B cell (primary cell): Measurements from ENCODE around the gene RABL6. TPM values are rescaled to one million over a fixed set of nuclear protein-coding genes. Genes with fewer than 3 reads are reported as not detected.

Experiments used
- ATAC-seq: fragments of 200-7000 bp; cut with Tn5 transposase; one replicate; pipeline ENCODE4 v1.10.0; 2021; ENCODE audit warnings: low read depth, mild to moderate bottlenecking, moderate number of reproducible peaks, moderate library complexity
- CTCF ChIA-PET: fragments of 350-600 bp; sonication (Branson Sonifier 250); formaldehyde crosslinking; loops from one replicate; lab custom pipeline; 2021; ENCODE audit warnings: antibody characterized with exemption, inconsistent platforms; lab: Charles Lee
- POLR2A ChIA-PET: fragments of 350-600 bp; sonication (Branson Sonifier 250); formaldehyde crosslinking; loops from one replicate; lab custom pipeline; 2021; ENCODE audit warnings: antibody characterized with exemption; lab: Charles Lee
- DNase-seq: peaks from one replicate; pipeline ENCODE4 v3.0.0; 2013
- H2AFZ ChIP-seq: 2 replicates; pipeline ENCODE4 v1.6.1; 2012; ENCODE audit warnings: mild to moderate bottlenecking, low read depth, low read length; ENCODE audit not compliant: insufficient read depth, poor library complexity, severe bottlenecking
- H3K27ac ChIP-seq, 2 donors: 1 replicate in 1 of 2; 2 replicates in 1 of 2; pipeline ENCODE4 v1.5.1; 2012 to 2013; ENCODE audit warnings: low read length in 2 of 2, mild to moderate bottlenecking in 2 of 2, moderate library complexity in 1 of 2
- H3K27me3 ChIP-seq, 4 experiments: fragments of 200-600 bp in 1 of 4; sonication (generic) in 1 of 4; replicated peaks in 1 of 4; 1 replicate in 2 of 4; 2 replicates in 2 of 4; pipeline versions ENCODE4 v1.6.1 to v1.7.0; 2013 to 2016; ENCODE audit warnings: low read length in 3 of 4, mild to moderate bottlenecking in 2 of 4, mixed read lengths in 1 of 4, moderate library complexity in 1 of 4; ENCODE audit not compliant: insufficient read depth in 4 of 4, control insufficient read depth in 3 of 4; ENCODE audit errors: control extremely low read depth in 1 of 4
- H3K36me3 ChIP-seq, 2 experiments: replicated peaks in 1 of 2; 1 replicate in 1 of 2; 2 replicates in 1 of 2; pipeline versions ENCODE4 v1.6.1 to v1.7.1; 2013; ENCODE audit warnings: low read length in 1 of 2; ENCODE audit not compliant: insufficient read depth in 2 of 2, control insufficient read depth in 1 of 2; ENCODE audit errors: control extremely low read depth in 1 of 2, extremely low read depth in 1 of 2
- H3K4me1 ChIP-seq, 2 donors: fragments of 200-600 bp in 1 of 2; sonication (generic) in 1 of 2; 1 replicate in 1 of 2; 2 replicates in 1 of 2; pipeline versions ENCODE4 v1.5.1 to v1.6.1; 2013 to 2017; ENCODE audit warnings: low read length in 2 of 2; ENCODE audit not compliant: control insufficient read depth in 2 of 2, insufficient read depth in 2 of 2
- H3K4me2 ChIP-seq: replicated peaks from 2 replicates; pipeline ENCODE3; 2012; ENCODE audit warnings: mild to moderate bottlenecking, low read depth, low read length; ENCODE audit not compliant: poor library complexity, severe bottlenecking
- H3K4me3 ChIP-seq, 5 experiments: fragments of 200-600 bp in 1 of 5; sonication (generic) in 1 of 5; 1 replicate in 3 of 5; 2 replicates in 2 of 5; pipeline versions ENCODE4 v1.5.1 to v1.7.0; 2011 to 2016; ENCODE audit warnings: low read length in 4 of 5, mild to moderate bottlenecking in 4 of 5, low read depth in 2 of 5, control low read depth in 1 of 5, moderate library complexity in 1 of 5; ENCODE audit not compliant: insufficient read depth in 1 of 5; ENCODE audit errors: control extremely low read depth in 1 of 5, extremely low read depth in 1 of 5
- H3K79me2 ChIP-seq: fragments of 200-600 bp; sonication (generic); one replicate; pipeline ENCODE4 v1.6.0; 2016; ENCODE audit warnings: low read length; ENCODE audit not compliant: control insufficient read depth, insufficient read depth
- H3K9ac ChIP-seq: fragments of 200-600 bp; sonication (generic); 2 replicates; pipeline ENCODE4 v1.6.1; 2017; ENCODE audit warnings: mild to moderate bottlenecking, low read length, moderate library complexity
- H3K9me3 ChIP-seq, 3 donors: one replicate each; pipeline versions ENCODE4 v1.6.1 to v1.7.1; 2013; ENCODE audit warnings: low read length in 2 of 3; ENCODE audit not compliant: control insufficient read depth in 2 of 3, insufficient read depth in 1 of 3; ENCODE audit errors: control extremely low read depth in 1 of 3
- H4K20me1 ChIP-seq: 2 replicates; pipeline ENCODE4 v1.6.0; 2012; ENCODE audit warnings: mild to moderate bottlenecking, low read length; ENCODE audit not compliant: insufficient read depth, control insufficient read depth, poor library complexity, severe bottlenecking
- H3K27ac Mint-ChIP-seq: one replicate; pipeline ENCODE4 v1.8.0; 2021; ENCODE audit warnings: mixed read lengths
- H3K27me3 Mint-ChIP-seq: one replicate; pipeline ENCODE4 v1.8.0; 2021; ENCODE audit warnings: mixed read lengths
- H3K4me1 Mint-ChIP-seq: one replicate; pipeline ENCODE4 v1.8.0; 2021; ENCODE audit warnings: mixed read lengths
- H3K4me3 Mint-ChIP-seq: one replicate; pipeline ENCODE4 v1.8.0; 2021; ENCODE audit warnings: mixed read lengths
- H3K9me3 Mint-ChIP-seq: one replicate; pipeline ENCODE4 v1.8.0; 2022; ENCODE audit warnings: mixed read lengths; ENCODE audit not compliant: insufficient read depth
- EZH2 ChIP-seq: IDR thresholded peaks from 2 replicates; pipeline ENCODE4 v1.6.1; 2012; ENCODE audit warnings: borderline replicate concordance, low read depth, mild to moderate bottlenecking, moderate library complexity, low read length; ENCODE audit not compliant: insufficient read depth, poor library complexity, severe bottlenecking
- WGBS: methylation state at CpG from one replicate; pipeline ENCODE4 v1.1.5; 2013; ENCODE audit warnings: missing lambda C conversion rate; ENCODE audit not compliant: insufficient coverage; 5-methylcytosine and 5-hydroxymethylcytosine counted together
- intact Hi-C: fragments of 100-400 bp; cut with micrococcal nuclease; formaldehyde crosslinking; loops from one replicate; pipeline ENCODE4 v1.10.0; 2022
- polyA plus RNA-seq: library from polyadenylated mRNA; depleted of rRNA; stranded (reverse); fragments of >200 nt; gene quantifications from 2 replicates; pipeline ENCODE4 v1.2.3, GENCODE V29; 2012
- total RNA-seq, 2 donors: library from RNA; stranded (reverse); fragments of 120-200 nt in 1 of 2; gene quantifications; 1 replicate in 1 of 2; 2 replicates in 1 of 2; pipeline versions ENCODE4 v1.2.3 to v1.2.4, GENCODE V29; 2013 to 2022
- TF ChIP-seq, protein P1 (sequence below): fragments of 200-600 bp; IDR thresholded peaks from one replicate; pipeline ENCODE4 v1.8.0; 2022; ENCODE audit warnings: antibody characterized with exemption, mild to moderate bottlenecking

RABL6 gene
- total and polyA plus RNA-seq, 2 donors (not counting 1 experiment from before 2014, with no cell fraction given), result 33.6 to 70.5 TPM

DNA sequence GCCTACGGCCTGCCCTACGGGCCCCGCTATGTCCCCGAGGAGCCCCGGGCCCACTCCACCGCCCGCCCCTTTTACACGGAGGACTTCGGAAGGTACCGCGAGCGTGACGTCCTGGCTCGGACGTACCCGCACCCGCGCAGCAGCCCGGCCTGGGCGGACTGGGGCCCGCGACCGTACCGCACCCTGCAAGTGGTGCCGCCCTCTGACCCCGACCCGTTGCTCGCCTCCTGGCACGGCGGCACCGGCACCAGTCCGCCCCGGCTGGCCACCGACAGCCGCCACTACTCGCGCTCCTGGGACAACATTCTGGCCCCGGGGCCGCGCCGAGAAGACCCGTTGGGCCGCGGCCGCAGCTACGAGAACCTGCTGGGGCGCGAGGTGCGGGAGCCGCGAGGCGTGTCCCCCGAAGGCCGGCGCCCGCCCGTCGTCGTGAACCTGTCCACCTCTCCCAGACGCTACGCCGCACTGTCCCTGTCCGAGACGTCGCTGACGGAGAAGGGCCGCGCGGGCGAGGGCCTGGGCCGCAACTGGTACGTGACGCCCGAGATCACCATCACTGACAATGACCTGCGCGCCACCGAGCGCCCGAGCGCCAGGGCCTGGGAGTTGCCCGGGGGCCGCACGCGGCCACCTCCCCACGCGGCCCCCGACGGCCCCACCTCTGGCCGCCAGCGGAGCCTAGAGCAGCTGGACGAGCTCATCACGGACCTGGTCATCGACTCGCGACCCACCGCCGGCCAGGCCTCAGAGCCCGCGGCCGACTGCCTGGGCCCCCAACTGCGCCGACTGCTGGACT is 37.9 kb downstream of the RABL6 start:
- CTCF ChIA-PET, result interaction anchor here (1.1 kb wide), 1 partner anchor 30 kb away, joined by 5 read pairs; no protein-coding TSS in a partner anchor
- POLR2A ChIA-PET, result no interaction called here
- Mint-ChIP-seq H3K27me3 (peaks cover 7% of the 10 kb centered on the region), H3K4me1 (peaks cover 31% of the 10 kb centered on the region), H3K9me3 (no peaks in the 10 kb centered on the region), H3K4me3 (peak overlapping the region; percentile 29), H3K27ac (peak overlapping the region; percentile 26)
- H4K20me1 ChIP-seq, result peaks cover 34% of the 10 kb centered on the region
- no peak overlapping the region for H3K27ac ChIP-seq
- no peak overlapping the region for H3K4me3 ChIP-seq
- TF ChIP-seq, protein P1, sequence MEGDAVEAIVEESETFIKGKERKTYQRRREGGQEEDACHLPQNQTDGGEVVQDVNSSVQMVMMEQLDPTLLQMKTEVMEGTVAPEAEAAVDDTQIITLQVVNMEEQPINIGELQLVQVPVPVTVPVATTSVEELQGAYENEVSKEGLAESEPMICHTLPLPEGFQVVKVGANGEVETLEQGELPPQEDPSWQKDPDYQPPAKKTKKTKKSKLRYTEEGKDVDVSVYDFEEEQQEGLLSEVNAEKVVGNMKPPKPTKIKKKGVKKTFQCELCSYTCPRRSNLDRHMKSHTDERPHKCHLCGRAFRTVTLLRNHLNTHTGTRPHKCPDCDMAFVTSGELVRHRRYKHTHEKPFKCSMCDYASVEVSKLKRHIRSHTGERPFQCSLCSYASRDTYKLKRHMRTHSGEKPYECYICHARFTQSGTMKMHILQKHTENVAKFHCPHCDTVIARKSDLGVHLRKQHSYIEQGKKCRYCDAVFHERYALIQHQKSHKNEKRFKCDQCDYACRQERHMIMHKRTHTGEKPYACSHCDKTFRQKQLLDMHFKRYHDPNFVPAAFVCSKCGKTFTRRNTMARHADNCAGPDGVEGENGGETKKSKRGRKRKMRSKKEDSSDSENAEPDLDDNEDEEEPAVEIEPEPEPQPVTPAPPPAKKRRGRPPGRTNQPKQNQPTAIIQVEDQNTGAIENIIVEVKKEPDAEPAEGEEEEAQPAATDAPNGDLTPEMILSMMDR, result no peak
- TF ChIP-seq EZH2, result no peak
- ATAC-seq (no peak), DNase-seq (peak; percentile 29)
- WGBS, result 37% methylated on average over 102 of the region's 102 CpGs
- no peak overlapping the region for H3K4me2 ChIP-seq
- no peak overlapping the region for H3K9ac ChIP-seq
- peaks cover 0 to 39% (median 12%) of the 10 kb centered on the region in 4 experiments for H3K27me3 ChIP-seq
- H2AFZ ChIP-seq, result no peak overlapping the region
- intact Hi-C loops, result loop anchor here (5.0 kb wide), 1 partner anchor 57 kb away; no protein-coding TSS in a partner anchor
- H3K36me3 ChIP-seq, result no peaks in the 10 kb centered on the region
- peaks cover 2% of the 10 kb centered on the region for H3K79me2 ChIP-seq
- H3K9me3 ChIP-seq, result peaks cover 0 to 25% (median 0%) of the 10 kb centered on the region in 3 donors
- peaks cover 49 to 57% of the 10 kb centered on the region in 2 donors for H3K4me1 ChIP-seq
